ENCODE results near the gene BCR. TPM values are rescaled to one million over a fixed set of nuclear protein-coding genes. Genes with fewer than 3 reads are reported as not detected.

BCR gene
- total RNA-seq, 1 donor from 2014 or later, result 78.3 TPM

GRCh38 chr22:23275751-23276150 is 95.4 kb downstream of the BCR start:
- TF ChIP-seq CTCF (IDR thresholded peaks at IDR 0.05), result no peak
- DNase-seq (no peak), ATAC-seq (no peak)
- Histone ChIP-seq H3K36me3 (peaks cover 64% of the 10 kb centered on the region), H3K4me3 (no peak overlapping the region), H3K27me3 (no peaks in the 10 kb centered on the region), H3K27ac (no peak overlapping the region), H3K9me3 (no peaks in the 10 kb centered on the region), H3K4me1 (peaks cover 18% of the 10 kb centered on the region)
- intact Hi-C loops (cut with DNase I), result no loop called here

GRCh38 chr22:23276656-23277582 is 96.6 kb downstream of the BCR start:
- DNase-seq (no peak), ATAC-seq (no peak)
- Histone ChIP-seq H3K27ac (no peak overlapping the region), H3K36me3 (peaks cover 56% of the 10 kb centered on the region), H3K9me3 (no peaks in the 10 kb centered on the region), H3K4me1 (peaks cover 27% of the 10 kb centered on the region), H3K4me3 (no peak overlapping the region), H3K27me3 (no peaks in the 10 kb centered on the region)
- no peak for TF ChIP-seq CTCF (IDR thresholded peaks at IDR 0.05)
- intact Hi-C loops (cut with DNase I), result no loop called here

DNA sequence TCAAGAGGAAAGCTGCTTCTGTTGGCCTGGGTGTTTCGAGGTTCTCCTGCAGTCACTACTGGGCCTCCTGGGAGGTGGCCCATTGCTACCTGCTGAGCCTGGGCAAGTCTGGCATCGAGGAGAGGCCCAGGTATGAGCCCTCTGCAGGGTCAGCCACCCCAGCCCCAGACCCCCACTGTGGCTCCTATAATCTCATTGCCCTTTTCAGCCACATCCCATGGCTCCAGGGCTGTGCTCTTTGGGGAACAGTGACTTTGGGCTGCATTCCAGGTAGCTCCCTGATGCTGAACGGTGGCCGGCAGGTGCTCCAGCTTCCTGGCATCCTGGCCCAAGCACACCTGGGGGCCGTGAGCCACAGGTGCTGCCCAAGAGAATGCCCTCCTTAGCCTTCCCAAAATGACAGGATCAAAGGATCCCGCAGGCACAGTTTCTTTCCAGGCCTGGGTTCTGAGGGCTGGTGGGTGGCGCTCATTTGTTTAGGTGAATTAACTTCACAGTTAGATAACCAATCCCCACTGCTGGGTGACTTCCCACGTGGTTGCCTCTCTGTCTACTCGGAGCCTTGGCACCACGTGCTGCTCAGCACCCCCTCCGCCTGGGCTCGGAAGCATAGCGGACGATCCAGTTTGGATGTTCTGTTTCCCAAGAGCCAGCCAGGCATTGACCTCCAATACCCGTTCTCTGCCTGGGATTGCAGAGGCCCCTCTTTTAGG is 97.4 kb downstream of the BCR start:
- ATAC-seq (no peak), DNase-seq (no peak)
- no peaks in the 10 kb centered on the region for H3K27me3 ChIP-seq
- H3K4me3 ChIP-seq, result no peak overlapping the region
- peaks cover 29% of the 10 kb centered on the region for H3K4me1 ChIP-seq
- intact Hi-C loops (cut with DNase I), result no loop called here
- TF ChIP-seq CTCF (IDR thresholded peaks at IDR 0.05), result no peak
- H3K36me3 ChIP-seq, result peaks cover 48% of the 10 kb centered on the region
- peak overlapping the region; percentile 79 for H3K27ac ChIP-seq
- H3K9me3 ChIP-seq, result no peaks in the 10 kb centered on the region

GRCh38 chr22:23278883-23279675 is 98.8 kb downstream of the BCR start:
- no peaks in the 10 kb centered on the region for H3K9me3 ChIP-seq
- TF ChIP-seq CTCF (IDR thresholded peaks at IDR 0.05), result no peak
- peaks cover 35% of the 10 kb centered on the region for H3K36me3 ChIP-seq
- DNase-seq (peak; percentile 84), ATAC-seq (peak; percentile 75)
- intact Hi-C loops (cut with DNase I), result no loop called here
- H3K4me3 ChIP-seq, result no peak overlapping the region
- no peaks in the 10 kb centered on the region for H3K27me3 ChIP-seq
- peaks cover 29% of the 10 kb centered on the region for H3K4me1 ChIP-seq
- H3K27ac ChIP-seq, result peak overlapping the region; percentile 79

DNA sequence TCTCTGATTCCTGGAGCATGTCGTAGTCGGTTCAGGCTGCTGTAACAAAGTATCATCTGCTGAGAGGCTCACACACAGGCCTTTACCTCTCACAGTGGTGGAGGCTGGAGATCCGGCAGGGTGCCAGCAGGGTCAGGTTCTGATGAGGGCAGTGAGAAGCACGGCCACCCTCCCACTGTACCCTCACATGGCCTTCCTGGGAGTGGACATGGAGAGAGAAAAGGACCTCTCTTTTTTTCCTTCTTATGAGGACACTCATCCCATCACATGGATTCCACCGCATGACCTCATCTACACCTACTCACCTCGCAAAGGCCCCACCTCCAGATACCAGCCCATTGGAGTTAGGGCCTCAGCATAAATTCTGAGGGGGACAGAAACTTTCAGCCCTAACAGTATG is 99.5 kb downstream of the BCR start:
- Histone ChIP-seq H3K4me1 (peaks cover 29% of the 10 kb centered on the region), H3K36me3 (peaks cover 29% of the 10 kb centered on the region), H3K4me3 (no peak overlapping the region), H3K27ac (peak overlapping the region; percentile 79), H3K9me3 (no peaks in the 10 kb centered on the region), H3K27me3 (no peaks in the 10 kb centered on the region)
- DNase-seq (no peak), ATAC-seq (no peak)
- TF ChIP-seq CTCF (IDR thresholded peaks at IDR 0.05), result no peak
- intact Hi-C loops (cut with DNase I), result no loop called here

Data from upper lobe of right lung (tissue), 1 donor.